Endothelial cell of umbilical vein (primary cell): ENCODE data around the gene PAK5.

Experiments
- CTCF ChIP-seq, 2 donors: IDR thresholded peaks; 1 replicate in 1 of 2; 2 replicates in 1 of 2; pipeline ENCODE4 v1.5.1; 2011; ENCODE audit warnings: low read length in 2 of 2, mild to moderate bottlenecking in 2 of 2, moderate library complexity in 2 of 2, control low read depth in 1 of 2, inconsistent platforms in 1 of 2, low read depth in 1 of 2; ENCODE audit not compliant: insufficient read depth in 1 of 2; ENCODE audit errors: extremely low read depth in 1 of 2
- EZH2 ChIP-seq: IDR thresholded peaks from 2 replicates; pipeline ENCODE4 v1.6.1; 2012; ENCODE audit warnings: borderline replicate concordance, low read depth, mild to moderate bottlenecking, moderate library complexity, low read length, inconsistent platforms; ENCODE audit not compliant: severe bottlenecking
- GATA2 ChIP-seq: IDR thresholded peaks from 2 replicates; pipeline ENCODE4 v1.7.0; 2011; ENCODE audit warnings: low read depth, mild to moderate bottlenecking, moderate library complexity, mixed read lengths, low read length; ENCODE audit not compliant: insufficient read length, insufficient read depth
- JUN ChIP-seq: IDR thresholded peaks from 2 replicates; pipeline ENCODE4 v1.6.1; 2011; ENCODE audit warnings: borderline replicate concordance, low read depth; ENCODE audit not compliant: insufficient read length, insufficient read depth
- MAX ChIP-seq: IDR thresholded peaks from 2 replicates; pipeline ENCODE4 v1.6.1; 2011; ENCODE audit not compliant: insufficient read depth, insufficient read length
- POLR2A ChIP-seq: IDR thresholded peaks from 2 replicates; pipeline ENCODE4 v1.6.1; 2012; ENCODE audit warnings: low read depth, mild to moderate bottlenecking, control low read depth, low read length

DNA sequence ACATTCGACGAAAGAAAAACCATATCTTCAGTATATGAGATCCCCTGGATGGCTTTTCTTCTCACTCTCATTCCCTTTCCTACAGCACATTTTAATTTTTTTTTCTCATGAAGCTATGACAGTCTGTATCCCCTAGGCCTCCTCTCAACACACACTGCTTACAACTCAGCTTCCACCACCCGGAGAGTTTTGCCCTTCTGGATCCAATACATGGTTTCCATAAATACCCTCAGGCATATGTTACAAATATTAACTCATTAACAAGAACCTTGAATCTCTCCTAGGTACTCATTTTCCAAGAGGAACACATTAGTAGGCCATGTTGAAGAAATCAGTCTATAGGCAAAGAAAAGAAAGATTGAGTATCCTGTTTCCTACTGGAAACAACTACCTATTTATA is 44.0 kb downstream of the PAK5 start:
- TF ChIP-seq POLR2A (no peak), GATA2 (no peak), EZH2 (no peak), MAX (no peak), JUN (no peak), CTCF (IDR thresholded peaks at IDR 0.05; ENCODE audit: extremely low read depth in 1 of 2, insufficient read depth in 1 of 2, low read depth in 1 of 2, low read length in 2 of 2) (no peak)
